Mesodermal cell (in vitro differentiated cells): ENCODE measurements around the gene PSD.
"Not testable (repeated sequence)": the region's sequence is repeated elsewhere in the genome, so short reads cannot be mapped to it uniquely, and the experiment has no call there.

Experiments used
- H3K27ac ChIP-seq: 2 replicates; pipeline ENCODE4 v1.7.0; 2013; ENCODE audit warnings: mild to moderate bottlenecking, low read depth, low read length, moderate library complexity; ENCODE audit not compliant: severe bottlenecking
- H3K36me3 ChIP-seq: 2 replicates; pipeline ENCODE4 v1.7.1; 2013; ENCODE audit warnings: mild to moderate bottlenecking, low read length, moderate library complexity; ENCODE audit not compliant: control insufficient read depth, insufficient read depth
- H3K4me1 ChIP-seq: one replicate; pipeline ENCODE4 v1.7.1; 2013; ENCODE audit warnings: mild to moderate bottlenecking, low read length; ENCODE audit not compliant: insufficient read depth, control insufficient read depth, poor library complexity, severe bottlenecking
- H3K4me3 ChIP-seq: 2 replicates; pipeline ENCODE4 v1.7.0; 2013; ENCODE audit warnings: low read length, control low read depth, mild to moderate bottlenecking; ENCODE audit not compliant: insufficient read depth, poor library complexity, severe bottlenecking; ENCODE audit errors: extremely low read depth
- H3K9me3 ChIP-seq: 2 replicates; pipeline ENCODE4 v1.7.1; 2013; ENCODE audit warnings: mild to moderate bottlenecking, low read length, moderate library complexity; ENCODE audit not compliant: control insufficient read depth
- WGBS, 2 experiments: methylation state at CpG; one replicate each; pipeline ENCODE4 v1.1.5; 2013; ENCODE audit warnings: missing lambda C conversion rate in 2 of 2; ENCODE audit not compliant: insufficient coverage in 2 of 2; 5-methylcytosine and 5-hydroxymethylcytosine counted together

Gene PSD

GRCh38 chr10:102455893-102456471, 37.4 kb upstream of the PSD start:
- Histone ChIP-seq H3K27ac (peak overlapping the region; percentile 63), H3K4me3 (no peak overlapping the region)
- WGBS, 2 experiments, result 67 to 84% methylated on average over 5 to 6 of the region's 7 CpGs

GRCh38 chr10:102454662-102455487, 36.3 kb upstream of the PSD start:
- not testable (repeated sequence) for H3K9me3 ChIP-seq, H3K27ac ChIP-seq, H3K36me3 ChIP-seq, H3K4me3 ChIP-seq
- peaks cover 30% of the 10 kb centered on the region for H3K4me1 ChIP-seq
- WGBS, 2 experiments, result 69 to 82% methylated on average over 8 to 11 of the region's 13 CpGs

More at GRCh38 chr10:102455893-102456471, 37.4 kb upstream of the PSD start:
- no peaks in the 10 kb centered on the region for H3K9me3 ChIP-seq
- H3K4me1 ChIP-seq, result peaks cover 30% of the 10 kb centered on the region
- no peaks in the 10 kb centered on the region for H3K36me3 ChIP-seq

DNA sequence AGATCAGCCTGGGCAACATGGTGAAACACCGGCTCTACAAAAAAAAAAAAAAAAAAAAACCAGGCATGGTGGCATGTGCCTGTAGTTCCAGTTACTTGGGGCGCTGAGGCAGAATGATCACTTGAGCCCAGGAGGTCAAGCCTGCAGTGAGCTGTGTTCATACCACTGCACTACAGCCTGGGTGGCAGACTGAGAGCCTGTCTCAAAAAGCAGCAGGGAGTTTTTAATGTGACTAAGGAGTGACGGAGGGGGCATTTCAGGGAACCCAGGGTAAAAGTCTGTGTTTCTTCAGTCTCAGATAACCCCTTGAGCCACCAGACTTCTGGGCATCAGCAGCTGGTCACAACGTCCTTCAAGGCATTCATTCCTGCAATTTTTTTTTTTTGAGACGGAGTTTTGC, 34.9 kb upstream of the PSD start:
- H3K36me3 ChIP-seq, result no peaks in the 10 kb centered on the region
- no peaks in the 10 kb centered on the region for H3K9me3 ChIP-seq
- peaks cover 30% of the 10 kb centered on the region for H3K4me1 ChIP-seq
- H3K4me3 ChIP-seq, result no peak overlapping the region
- peak overlapping the region; percentile 23 for H3K27ac ChIP-seq
- WGBS, 2 experiments, result 94 to 96% methylated on average over 3 to 5 of the region's 5 CpGs

DNA sequence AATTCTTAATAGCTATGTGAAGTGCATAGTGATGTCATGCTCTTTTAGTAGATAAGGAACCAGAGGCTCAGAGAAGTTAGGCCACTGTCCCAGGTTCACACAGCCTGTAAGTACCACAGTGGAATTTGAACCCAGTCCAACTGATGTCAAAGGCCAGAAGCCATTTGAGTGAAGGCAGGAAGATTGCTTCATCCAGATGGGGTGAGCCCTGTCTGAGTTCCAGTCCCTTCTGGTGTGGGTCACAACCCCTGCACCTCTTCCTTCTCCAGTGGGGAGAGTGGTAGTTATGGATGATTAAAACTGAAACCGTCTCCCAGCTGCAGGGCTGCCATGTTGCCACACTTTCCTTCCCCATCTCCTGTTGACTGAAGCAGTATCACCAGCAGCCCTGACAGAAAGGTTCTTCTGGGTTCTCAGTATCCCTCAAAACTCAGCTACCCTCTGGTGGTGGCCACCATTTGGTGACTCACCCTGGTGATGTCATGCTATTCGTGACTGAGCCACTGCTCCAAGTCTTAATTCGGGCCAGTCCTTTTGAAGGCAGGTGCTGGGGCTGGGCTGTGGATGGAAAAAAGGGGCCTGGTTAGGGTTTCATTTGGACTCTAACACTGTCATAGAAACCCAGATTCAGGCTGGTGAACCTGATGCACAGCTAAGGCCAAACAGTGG, 34.2 kb upstream of the PSD start:
- Histone ChIP-seq H3K27ac (no peak overlapping the region), H3K9me3 (no peaks in the 10 kb centered on the region), H3K4me3 (no peak overlapping the region), H3K4me1 (peaks cover 30% of the 10 kb centered on the region), H3K36me3 (no peaks in the 10 kb centered on the region)
- 60 to 80% methylated on average over 1 to 2 of the region's 3 CpGs for WGBS, 2 experiments

GRCh38 chr10:102451105-102451969, 32.8 kb upstream of the PSD start, which contains the start of gene C10orf95:
Gene C10orf95 (minus strand): TSS chr10:102451543. CDS start chr10:102451093, 450 bp downstream.
- Histone ChIP-seq H3K27ac (no peak within 1 kb of the TSS), H3K4me1 (peaks cover 27% of the 10 kb centered on the region), H3K9me3 (no peaks in the 10 kb centered on the region), H3K36me3 (no peaks in the 10 kb centered on the region), H3K4me3 (peak within 1 kb of the TSS; percentile 59)
- 38 to 43% methylated on average over 21 to 23 of the region's 28 CpGs for WGBS, 2 experiments

DNA sequence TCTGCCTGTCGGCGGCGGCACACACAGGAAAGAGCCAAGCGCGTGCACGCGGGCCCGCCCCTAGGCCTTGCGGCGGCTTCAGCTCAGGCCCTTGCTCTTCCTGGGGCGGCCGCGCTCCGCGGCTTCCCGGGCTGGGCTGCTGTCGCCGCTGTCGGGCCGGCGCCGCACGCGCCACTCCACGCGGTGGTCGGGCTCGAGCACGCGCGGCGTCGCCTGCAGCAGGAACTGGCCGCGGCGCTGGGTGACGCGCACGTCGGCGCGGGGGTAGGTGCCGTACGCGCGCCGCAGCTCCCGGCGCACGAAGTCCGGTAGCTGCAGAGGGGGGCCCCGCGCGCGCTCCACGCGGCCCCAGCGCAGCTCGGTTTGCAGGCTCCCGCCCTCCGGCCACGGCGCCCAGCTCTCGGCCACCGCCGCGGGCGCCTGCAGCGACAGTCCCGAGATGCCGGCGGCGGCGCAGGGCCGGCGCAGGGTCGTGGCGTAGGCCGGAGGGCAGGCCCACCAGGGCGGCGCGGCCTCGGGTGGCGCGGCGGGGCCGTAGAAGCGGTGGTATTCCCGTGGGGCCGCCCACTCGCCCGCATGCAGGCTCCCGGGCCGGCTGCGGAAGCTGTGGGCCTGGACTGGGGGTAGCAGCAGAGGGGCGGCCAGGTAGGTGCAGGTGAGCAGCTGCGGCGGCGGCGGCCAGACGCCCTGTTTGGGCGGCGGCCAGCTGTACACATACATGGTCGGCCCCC, 32.0 kb upstream of the PSD start:
- 1 to 2% methylated on average over 56 to 70 of the region's 104 CpGs for WGBS, 2 experiments
- Histone ChIP-seq H3K4me1 (peaks cover 22% of the 10 kb centered on the region), H3K27ac (no peak overlapping the region), H3K4me3 (peak overlapping the region; percentile 59), H3K36me3 (no peaks in the 10 kb centered on the region), H3K9me3 (no peaks in the 10 kb centered on the region)

GRCh38 chr10:102450124-102450373, 31.5 kb upstream of the PSD start:
- Histone ChIP-seq H3K9me3 (no peaks in the 10 kb centered on the region), H3K36me3 (no peaks in the 10 kb centered on the region), H3K4me1 (peaks cover 19% of the 10 kb centered on the region), H3K4me3 (peak overlapping the region; percentile 59), H3K27ac (no peak overlapping the region)
- 0% methylated on average over 8 to 10 of the region's 11 CpGs for WGBS, 2 experiments

GRCh38 chr10:102449321-102450123, 30.9 kb upstream of the PSD start:
- Histone ChIP-seq H3K4me3 (peak overlapping the region; percentile 59), H3K4me1 (peaks cover 16% of the 10 kb centered on the region), H3K36me3 (no peaks in the 10 kb centered on the region), H3K27ac (no peak overlapping the region), H3K9me3 (no peaks in the 10 kb centered on the region)
- WGBS, 2 experiments, result 8 to 15% methylated on average over 11 to 18 of the region's 30 CpGs

DNA sequence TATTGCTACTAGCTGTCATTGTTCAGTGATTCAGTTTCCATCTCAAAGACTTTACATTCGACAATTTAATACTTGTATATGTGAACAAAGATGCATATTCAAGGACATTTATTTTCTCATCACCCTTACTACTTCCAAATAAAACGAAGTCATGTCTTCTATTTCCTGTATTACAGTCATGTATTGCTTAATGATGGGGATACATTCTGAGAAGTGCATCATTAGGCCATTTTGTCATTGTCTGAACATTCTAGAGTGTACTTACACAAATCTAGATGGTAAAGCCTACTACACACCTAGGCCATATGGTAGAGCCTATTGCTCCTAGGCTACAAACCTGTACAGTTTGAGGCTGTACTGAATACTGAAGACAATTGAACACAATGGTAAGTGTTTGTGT, 26.3 kb upstream of the PSD start:
- H3K9me3 ChIP-seq, result no peaks in the 10 kb centered on the region
- H3K27ac ChIP-seq, result no peak overlapping the region
- no peak overlapping the region for H3K4me3 ChIP-seq
- H3K4me1 ChIP-seq, result no peaks in the 10 kb centered on the region
- H3K36me3 ChIP-seq, result no peaks in the 10 kb centered on the region
- WGBS, 2 experiments, result no CpG with 5 or more reads among the region's 2 CpGs
